NB4 (cell line): ENCODE data around the gene ADAM23.

Source experiments
- DNase-seq: peaks from one replicate; pipeline ENCODE4 v3.0.0; 2010; ENCODE audit warnings: low read depth
- H3K4me3 ChIP-seq: one replicate; pipeline ENCODE4 v1.5.1; 2011; ENCODE audit warnings: mild to moderate bottlenecking, low read depth, low read length, moderate library complexity
- CTCF ChIP-seq: IDR thresholded peaks from one replicate; pipeline ENCODE4 v1.5.1; 2012; ENCODE audit warnings: low read depth, low read length
- MAX ChIP-seq: IDR thresholded peaks from 2 replicates; pipeline ENCODE4 v1.6.1; 2011; ENCODE audit warnings: low read depth, low read length
- MYC ChIP-seq: IDR thresholded peaks from 2 replicates; pipeline ENCODE4 v1.6.1; 2011; ENCODE audit warnings: low read depth, low read length
- POLR2A ChIP-seq: IDR thresholded peaks from 2 replicates; pipeline ENCODE4 v1.6.1; 2011; ENCODE audit warnings: mild to moderate bottlenecking; ENCODE audit not compliant: insufficient read length; ENCODE audit errors: extremely low read depth

Gene ADAM23

GRCh38 chr2:206526416-206526815 lies 83.1 kb downstream of the ADAM23 start:
- DNase-seq, result no peak
- no peak overlapping the region for H3K4me3 ChIP-seq
- TF ChIP-seq CTCF, result no peak
- TF ChIP-seq MYC, result no peak

GRCh38 chr2:206527153-206527552 lies 83.8 kb downstream of the ADAM23 start:
- no peak for TF ChIP-seq MAX
- no peak for TF ChIP-seq CTCF
- no peak for TF ChIP-seq MYC
- no peak overlapping the region for H3K4me3 ChIP-seq
- DNase-seq, result no peak

GRCh38 chr2:206530727-206531126 lies 87.4 kb downstream of the ADAM23 start:
- TF ChIP-seq POLR2A, result no peak
- TF ChIP-seq CTCF, result no peak
- TF ChIP-seq MYC, result no peak
- no peak for TF ChIP-seq MAX
- DNase-seq, result no peak
- no peak overlapping the region for H3K4me3 ChIP-seq

- H3K4me3 ChIP-seq, result no peak overlapping the region
- no peak for TF ChIP-seq CTCF
- DNase-seq, result no peak
These were observed 88.7 kb downstream of the ADAM23 start for GRCh38 chr2:206531996-206532543.

- no peak for TF ChIP-seq MYC
- no peak for TF ChIP-seq CTCF
- no peak for TF ChIP-seq POLR2A
- no peak for TF ChIP-seq MAX
- DNase-seq, result no peak
These were observed 90.6 kb downstream of the ADAM23 start for GRCh38 chr2:206533977-206534376.

GRCh38 chr2:206535260-206535986 lies 92.1 kb downstream of the ADAM23 start:
- no peak overlapping the region for H3K4me3 ChIP-seq
- TF ChIP-seq MAX (no peak), MYC (no peak), POLR2A (no peak), CTCF (no peak)
- no peak for DNase-seq

More at GRCh38 chr2:206533977-206534376, 90.6 kb downstream of the ADAM23 start:
- H3K4me3 ChIP-seq, result no peak overlapping the region
